Panc1 (cell line): ENCODE data around the gene BAIAP2L2. TPM values are rescaled to one million over a fixed set of nuclear protein-coding genes. Genes with fewer than 3 reads are reported as not detected.

Experiments
- ATAC-seq: fragments of 200-7000 bp; cut with Tn5 transposase; 2 replicates; pipeline ENCODE4 v1.9.1; 2020; ENCODE audit warnings: mild to moderate bottlenecking, moderate library complexity
- BruUV-seq: library from RNA; stranded (reverse); fragments of 400-500 nt; replicated peaks from 2 replicates; lab custom pipeline; 2021; lab: Mats Ljungman, UMichigan
- CTCF ChIA-PET: fragments of 300-600 bp; sonication (Branson Sonifier 250); formaldehyde crosslinking; loops from one replicate; lab custom pipeline; 2022; ENCODE audit warnings: antibody characterized with exemption; lab: Charles Lee
- POLR2A ChIA-PET: fragments of 300-600 bp; sonication (Branson Sonifier 250); formaldehyde crosslinking; loops from one replicate; lab custom pipeline; 2022; ENCODE audit warnings: antibody characterized with exemption; lab: Charles Lee
- DNase-seq: peaks from one replicate; pipeline ENCODE4 v3.0.0-alpha.2; 2010; ENCODE audit warnings: low read depth, low spot score
- H3K27ac ChIP-seq: 2 replicates; pipeline ENCODE4 v1.5.1; 2011; ENCODE audit warnings: mild to moderate bottlenecking, low read length, inconsistent platforms
- H3K27me3 ChIP-seq: fragments of 200-500 bp; sonication (Bioruptor generic); 2 replicates; pipeline ENCODE4 v1.6.0; 2014; ENCODE audit warnings: low read length, inconsistent platforms; ENCODE audit not compliant: control insufficient read depth, insufficient read depth
- H3K36me3 ChIP-seq: fragments of 200-500 bp; sonication (Bioruptor generic); 2 replicates; pipeline ENCODE4 v1.5.1; 2014; ENCODE audit warnings: inconsistent platforms, mild to moderate bottlenecking, low read length, moderate library complexity; ENCODE audit not compliant: control insufficient read depth, insufficient read depth
- H3K4me1 ChIP-seq: 2 replicates; pipeline ENCODE4 v1.5.1; 2011; ENCODE audit warnings: inconsistent platforms, mild to moderate bottlenecking, low read length, moderate library complexity; ENCODE audit not compliant: control insufficient read depth, insufficient read depth
- H3K4me3 ChIP-seq, 2 experiments: 2 replicates each; pipeline ENCODE4 v1.5.1; 2011 to 2012; ENCODE audit warnings: low read depth in 2 of 2, low read length in 2 of 2, mild to moderate bottlenecking in 2 of 2, inconsistent platforms in 1 of 2, moderate library complexity in 1 of 2
- H3K9me3 ChIP-seq: fragments of 200-500 bp; sonication (Bioruptor generic); 2 replicates; pipeline ENCODE4 v1.5.1; 2014; ENCODE audit warnings: low read depth, mild to moderate bottlenecking, inconsistent platforms, low read length, moderate library complexity; ENCODE audit not compliant: control insufficient read depth, insufficient read depth
- POLR2AphosphoS5 ChIP-seq: IDR thresholded peaks from 2 replicates; pipeline ENCODE4 v1.6.1; 2012; ENCODE audit warnings: mild to moderate bottlenecking, low read depth, low read length, moderate library complexity
- SIN3A ChIP-seq: IDR thresholded peaks from 2 replicates; pipeline ENCODE4 v1.6.1; 2012; ENCODE audit warnings: low read depth, mild to moderate bottlenecking, low read length, moderate library complexity, borderline replicate concordance; ENCODE audit not compliant: insufficient read depth
- TCF7L2 ChIP-seq: IDR thresholded peaks from 2 replicates; pipeline ENCODE4 v1.6.1; 2011; ENCODE audit warnings: mild to moderate bottlenecking, low read depth, low read length, inconsistent platforms
- in situ Hi-C: cut with HindIII; loops from 2 replicates; pipeline ENCODE4 v1.10.0; 2016; ENCODE audit warnings: low sequenced_read_pairs, low pct_unique_long_range_greater_than_20kb
- intact Hi-C: fragments of 100-400 bp; cut with micrococcal nuclease; formaldehyde crosslinking; loops from one replicate; pipeline ENCODE4 v1.10.0; 2022; ENCODE audit not compliant: unreplicated experiment
- total RNA-seq: library from RNA; stranded (reverse); gene quantifications from one replicate; pipeline ENCODE4 v1.2.1, GENCODE V29; 2021; ENCODE audit not compliant: unreplicated experiment
- TF ChIP-seq, protein P1 (sequence below), 2 experiments: IDR thresholded peaks; 2 replicates each; pipeline ENCODE4 v1.6.1; 2011 to 2012; ENCODE audit warnings: low read depth in 2 of 2, control low read depth in 1 of 2, low read length in 1 of 2, mild to moderate bottlenecking in 1 of 2, moderate library complexity in 1 of 2; ENCODE audit not compliant: insufficient read depth in 1 of 2
- TF ChIP-seq, protein P2 (sequence below): fragments of 450-650 bp; IDR thresholded peaks from 2 replicates; pipeline ENCODE4 v1.5.1; 2017; ENCODE audit warnings: mild to moderate bottlenecking

Gene BAIAP2L2
- total RNA-seq, 1 experiment from 2014 or later = 0.18 TPM

DNA sequence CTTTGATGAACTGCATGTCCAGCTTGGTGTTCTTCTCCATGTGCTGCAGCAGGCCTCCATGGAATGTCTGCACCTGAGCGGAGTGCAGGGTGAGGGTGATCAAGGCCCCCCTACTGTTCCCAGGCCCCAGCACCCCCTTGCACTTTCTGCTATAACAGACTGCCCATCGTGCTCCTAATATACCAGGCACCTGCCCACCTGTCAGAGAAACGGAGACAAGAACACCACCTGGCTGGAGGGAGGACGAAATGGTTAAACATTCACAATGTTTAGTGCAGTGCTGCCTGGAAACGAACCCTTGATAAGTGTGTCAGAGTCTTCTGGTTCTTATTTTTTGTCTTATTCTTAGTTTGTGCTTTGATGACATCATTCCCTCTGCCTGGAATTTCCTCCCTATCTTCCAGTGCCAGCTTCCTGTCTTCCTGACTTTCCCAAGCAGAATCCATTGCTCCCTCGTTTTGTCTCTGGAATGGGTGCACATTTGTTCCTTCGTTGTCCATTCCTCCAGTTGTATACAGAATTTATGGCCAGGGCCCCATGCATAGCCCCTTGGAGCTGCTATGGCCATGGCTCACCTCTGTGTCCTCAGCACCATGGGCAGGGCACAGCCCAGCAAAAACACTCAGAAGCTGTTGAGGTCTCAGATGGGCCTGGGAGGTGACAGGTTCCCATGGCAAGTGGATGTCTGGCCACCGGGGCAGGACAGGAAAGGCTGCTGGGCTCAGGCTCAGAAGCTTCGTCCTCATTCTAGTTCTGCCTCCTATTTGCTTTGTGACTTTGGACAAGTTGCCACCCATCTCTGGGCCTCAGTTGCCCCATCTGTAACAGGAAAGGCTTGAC lies 11.9 kb downstream of the BAIAP2L2 start:
- H3K27ac ChIP-seq = no peak overlapping the region
- ATAC-seq (no peak), DNase-seq (no peak)
- no peaks in the 10 kb centered on the region for H3K36me3 ChIP-seq
- H3K27me3 ChIP-seq = no peaks in the 10 kb centered on the region
- in situ Hi-C loops = no loop called here
- H3K4me1 ChIP-seq = no peaks in the 10 kb centered on the region
- TF ChIP-seq POLR2AphosphoS5 (no peak), TCF7L2 (no peak), SIN3A (no peak)
- TF ChIP-seq, protein P1, sequence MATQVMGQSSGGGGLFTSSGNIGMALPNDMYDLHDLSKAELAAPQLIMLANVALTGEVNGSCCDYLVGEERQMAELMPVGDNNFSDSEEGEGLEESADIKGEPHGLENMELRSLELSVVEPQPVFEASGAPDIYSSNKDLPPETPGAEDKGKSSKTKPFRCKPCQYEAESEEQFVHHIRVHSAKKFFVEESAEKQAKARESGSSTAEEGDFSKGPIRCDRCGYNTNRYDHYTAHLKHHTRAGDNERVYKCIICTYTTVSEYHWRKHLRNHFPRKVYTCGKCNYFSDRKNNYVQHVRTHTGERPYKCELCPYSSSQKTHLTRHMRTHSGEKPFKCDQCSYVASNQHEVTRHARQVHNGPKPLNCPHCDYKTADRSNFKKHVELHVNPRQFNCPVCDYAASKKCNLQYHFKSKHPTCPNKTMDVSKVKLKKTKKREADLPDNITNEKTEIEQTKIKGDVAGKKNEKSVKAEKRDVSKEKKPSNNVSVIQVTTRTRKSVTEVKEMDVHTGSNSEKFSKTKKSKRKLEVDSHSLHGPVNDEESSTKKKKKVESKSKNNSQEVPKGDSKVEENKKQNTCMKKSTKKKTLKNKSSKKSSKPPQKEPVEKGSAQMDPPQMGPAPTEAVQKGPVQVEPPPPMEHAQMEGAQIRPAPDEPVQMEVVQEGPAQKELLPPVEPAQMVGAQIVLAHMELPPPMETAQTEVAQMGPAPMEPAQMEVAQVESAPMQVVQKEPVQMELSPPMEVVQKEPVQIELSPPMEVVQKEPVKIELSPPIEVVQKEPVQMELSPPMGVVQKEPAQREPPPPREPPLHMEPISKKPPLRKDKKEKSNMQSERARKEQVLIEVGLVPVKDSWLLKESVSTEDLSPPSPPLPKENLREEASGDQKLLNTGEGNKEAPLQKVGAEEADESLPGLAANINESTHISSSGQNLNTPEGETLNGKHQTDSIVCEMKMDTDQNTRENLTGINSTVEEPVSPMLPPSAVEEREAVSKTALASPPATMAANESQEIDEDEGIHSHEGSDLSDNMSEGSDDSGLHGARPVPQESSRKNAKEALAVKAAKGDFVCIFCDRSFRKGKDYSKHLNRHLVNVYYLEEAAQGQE (IDR thresholded peaks at IDR 0.05; ENCODE audit: insufficient read depth in 1 of 2, low read depth in 2 of 2, low read length in 1 of 2) = no peak
- TF ChIP-seq, protein P2, sequence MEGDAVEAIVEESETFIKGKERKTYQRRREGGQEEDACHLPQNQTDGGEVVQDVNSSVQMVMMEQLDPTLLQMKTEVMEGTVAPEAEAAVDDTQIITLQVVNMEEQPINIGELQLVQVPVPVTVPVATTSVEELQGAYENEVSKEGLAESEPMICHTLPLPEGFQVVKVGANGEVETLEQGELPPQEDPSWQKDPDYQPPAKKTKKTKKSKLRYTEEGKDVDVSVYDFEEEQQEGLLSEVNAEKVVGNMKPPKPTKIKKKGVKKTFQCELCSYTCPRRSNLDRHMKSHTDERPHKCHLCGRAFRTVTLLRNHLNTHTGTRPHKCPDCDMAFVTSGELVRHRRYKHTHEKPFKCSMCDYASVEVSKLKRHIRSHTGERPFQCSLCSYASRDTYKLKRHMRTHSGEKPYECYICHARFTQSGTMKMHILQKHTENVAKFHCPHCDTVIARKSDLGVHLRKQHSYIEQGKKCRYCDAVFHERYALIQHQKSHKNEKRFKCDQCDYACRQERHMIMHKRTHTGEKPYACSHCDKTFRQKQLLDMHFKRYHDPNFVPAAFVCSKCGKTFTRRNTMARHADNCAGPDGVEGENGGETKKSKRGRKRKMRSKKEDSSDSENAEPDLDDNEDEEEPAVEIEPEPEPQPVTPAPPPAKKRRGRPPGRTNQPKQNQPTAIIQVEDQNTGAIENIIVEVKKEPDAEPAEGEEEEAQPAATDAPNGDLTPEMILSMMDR = no peak
- ChIA-PET CTCF (interaction anchor here (0.6 kb wide), 1 partner anchor 202 kb away, joined by 6 read pairs; no protein-coding TSS in a partner anchor), POLR2A (no interaction called here)
- BruUV-seq = no TSS peak
- H3K9me3 ChIP-seq = no peaks in the 10 kb centered on the region
- H3K4me3 ChIP-seq = no peak overlapping the region
- intact Hi-C loops = no loop called here

DNA sequence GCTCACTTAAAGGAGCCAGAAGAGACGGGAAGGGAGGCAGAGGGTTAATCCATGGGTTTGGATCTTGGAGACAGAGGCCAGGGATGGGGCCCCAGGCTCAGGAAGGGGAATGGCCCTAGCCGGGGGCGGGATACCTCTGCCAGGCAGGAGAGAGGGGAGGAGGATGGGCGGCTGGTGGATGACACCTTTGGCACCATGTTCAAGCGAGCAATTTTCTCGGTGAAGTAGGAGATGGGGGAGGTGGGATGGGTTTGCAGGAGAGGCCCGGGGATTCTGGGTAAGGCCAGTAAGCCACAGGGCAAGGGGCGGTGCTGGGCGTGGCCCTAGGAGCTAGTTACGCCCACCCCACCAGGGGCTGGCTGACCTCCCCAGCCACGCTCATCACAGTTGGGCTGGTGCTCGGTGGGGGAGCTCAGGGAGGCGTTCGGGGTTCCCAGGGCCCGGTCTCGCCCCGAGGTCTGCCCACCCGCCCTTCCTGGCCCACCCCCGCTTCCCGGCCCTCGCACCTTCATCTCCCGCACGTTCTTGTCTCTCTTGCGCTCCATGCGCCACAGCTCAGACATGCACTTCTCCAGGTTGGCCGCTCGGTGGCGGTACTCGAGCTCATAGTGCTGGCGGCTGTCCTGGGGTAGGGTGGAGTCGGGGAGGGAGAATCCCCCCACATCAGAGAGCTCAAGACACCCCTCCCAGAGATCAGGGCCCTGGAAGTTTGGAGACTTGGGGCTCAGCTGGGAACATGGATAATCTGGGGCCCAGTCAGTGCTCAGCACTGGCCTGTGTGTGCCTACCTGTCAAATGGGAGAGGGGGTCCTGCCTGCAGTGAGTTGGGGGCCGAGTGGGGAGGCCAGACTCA lies 12.7 kb downstream of the BAIAP2L2 start:
- Histone ChIP-seq H3K9me3 (no peaks in the 10 kb centered on the region), H3K27me3 (no peaks in the 10 kb centered on the region), H3K36me3 (no peaks in the 10 kb centered on the region), H3K27ac (no peak overlapping the region), H3K4me1 (no peaks in the 10 kb centered on the region), H3K4me3 (no peak overlapping the region)
- no peak for TF ChIP-seq TCF7L2
- TF ChIP-seq SIN3A = no peak
- TF ChIP-seq, protein P2 = no peak; the same call in 1 of the 2 replicates
- no peak for TF ChIP-seq POLR2AphosphoS5
- TF ChIP-seq, protein P1 (IDR thresholded peaks at IDR 0.05; ENCODE audit: insufficient read depth in 1 of 2, low read depth in 2 of 2, low read length in 1 of 2) = no peak
- DNase-seq (no peak), ATAC-seq (peak; percentile 51; the same call in 1 of the 2 replicates)
- in situ Hi-C loops (no loop called here), intact Hi-C loops (no loop called here)
- ChIA-PET CTCF (interaction anchor here (0.6 to 0.9 kb wide), 3 partner anchors 12 to 202 kb away, joined by 3 to 6 read pairs (median 6); no protein-coding TSS in a partner anchor), POLR2A (interaction anchor here (0.9 kb wide), 1 partner anchor 26 kb away, joined by 3 read pairs; no protein-coding TSS in a partner anchor)
- no TSS peak for BruUV-seq
